Testis (tissue), 2 donors: Measurements from ENCODE around the gene KCTD17.

ENCODE experiments used
- CTCF ChIP-seq, 3 experiments: fragments of 450-650 bp in 2 of 3; fragments of 200-600 bp in 1 of 3; sonication (generic) in 1 of 3; IDR thresholded peaks; one replicate each; pipeline ENCODE4 v1.5.1; 2016 to 2019; ENCODE audit warnings: antibody characterized with exemption in 3 of 3, mild to moderate bottlenecking in 2 of 3, moderate library complexity in 1 of 3
- POLR2A ChIP-seq: fragments of 450-650 bp; IDR thresholded peaks from one replicate; pipeline ENCODE4 v1.6.1; 2017; ENCODE audit warnings: antibody characterized with exemption, mild to moderate bottlenecking, moderate library complexity

- peak; percentile 49 to 89 (median 66) for TF ChIP-seq CTCF (IDR thresholded peaks at IDR 0.05)
- no peak for TF ChIP-seq POLR2A
Observed at GRCh38 chr22:37077802-37078448, 26.4 kb downstream of the KCTD17 start.
